Dedifferentiated amniotic fluid mesenchymal stem cell (primary cell): ENCODE measurements around the gene RGS6.

ENCODE experiments used
- DNase-seq: peaks from one replicate; pipeline ENCODE4 v3.0.0-alpha.2; 2016; ENCODE audit errors: extremely low spot score

Gene RGS6

DNA sequence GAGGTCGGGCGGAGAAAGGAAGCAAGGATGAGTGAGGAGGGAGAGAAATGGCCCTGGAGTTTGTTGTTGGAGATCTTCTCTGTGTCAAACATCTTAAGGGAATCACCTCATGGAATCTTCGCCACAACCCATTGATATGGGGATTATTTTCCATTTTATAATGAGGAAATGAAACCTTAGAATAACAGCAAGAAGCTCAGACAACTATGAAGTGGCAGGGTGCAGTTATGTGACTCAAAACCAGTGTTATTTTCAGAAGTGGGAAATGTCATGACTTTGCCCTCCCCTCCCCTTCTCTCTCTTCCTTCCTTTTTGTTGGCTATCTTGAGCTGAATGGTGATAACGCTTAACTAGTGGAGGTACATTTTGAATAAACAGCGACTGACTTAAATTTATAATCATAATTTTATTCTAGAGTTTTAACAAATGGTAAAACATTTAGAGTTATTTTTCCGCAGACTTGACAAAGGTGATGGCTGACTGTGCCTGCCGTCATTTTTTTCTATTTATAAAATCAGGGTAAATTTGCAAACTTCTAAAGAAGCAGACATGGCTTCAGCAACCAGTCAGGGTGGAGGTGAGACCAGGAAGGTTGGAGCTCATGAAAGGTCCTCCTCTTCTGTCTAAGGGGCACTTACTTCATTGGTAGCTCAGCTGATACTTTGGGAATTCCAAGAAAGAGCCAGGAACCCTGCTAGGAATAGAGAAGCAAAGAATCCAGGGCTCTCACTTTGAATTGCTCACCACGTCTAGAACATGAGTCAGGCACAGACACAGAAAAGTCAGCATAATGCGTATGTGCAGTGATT lies 232.4 kb downstream of the RGS6 start:
- no peak for DNase-seq

DNA sequence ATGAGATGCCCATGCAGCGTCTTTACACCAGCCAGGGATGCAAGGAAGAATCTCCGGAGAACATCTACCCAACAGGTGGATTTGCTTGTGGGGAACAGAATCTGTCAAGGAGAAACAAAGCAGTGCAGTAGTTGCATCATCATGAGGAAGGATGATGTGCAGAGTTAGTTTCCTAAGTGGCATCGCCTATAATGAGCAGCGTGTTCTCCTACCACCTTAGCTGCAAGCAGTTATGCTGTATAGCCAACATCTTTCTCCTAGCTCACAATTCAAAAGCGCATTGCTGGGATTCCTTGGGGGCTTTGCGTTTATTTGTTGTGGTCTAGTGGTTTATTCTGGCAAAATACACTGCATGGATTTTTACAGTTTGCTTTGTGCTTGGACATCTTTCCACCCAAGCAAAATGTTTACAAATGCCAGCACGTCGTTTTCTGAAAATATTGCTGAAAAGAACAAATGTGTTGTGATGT lies 233.0 kb downstream of the RGS6 start:
- DNase-seq: no peak

DNA sequence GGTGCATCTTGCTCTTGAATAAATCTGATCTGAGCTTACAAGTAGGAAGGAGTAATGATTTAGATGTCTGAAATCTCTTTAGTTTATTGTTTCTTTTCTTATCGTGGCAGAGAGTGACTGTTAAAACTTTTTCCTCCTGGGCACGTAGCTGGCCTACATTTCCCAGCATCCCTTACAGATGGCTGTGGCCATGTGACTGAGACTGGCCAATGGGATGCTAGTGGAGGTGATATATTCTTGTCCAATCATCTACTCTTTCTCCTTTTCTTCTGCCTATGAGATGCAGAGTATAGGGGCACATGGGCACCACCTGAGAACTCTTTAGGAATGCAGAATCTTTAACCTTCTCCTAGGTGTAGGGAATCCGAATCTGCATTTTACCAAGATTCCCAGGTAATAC lies 237.3 kb downstream of the RGS6 start:
- DNase-seq: no peak

DNA sequence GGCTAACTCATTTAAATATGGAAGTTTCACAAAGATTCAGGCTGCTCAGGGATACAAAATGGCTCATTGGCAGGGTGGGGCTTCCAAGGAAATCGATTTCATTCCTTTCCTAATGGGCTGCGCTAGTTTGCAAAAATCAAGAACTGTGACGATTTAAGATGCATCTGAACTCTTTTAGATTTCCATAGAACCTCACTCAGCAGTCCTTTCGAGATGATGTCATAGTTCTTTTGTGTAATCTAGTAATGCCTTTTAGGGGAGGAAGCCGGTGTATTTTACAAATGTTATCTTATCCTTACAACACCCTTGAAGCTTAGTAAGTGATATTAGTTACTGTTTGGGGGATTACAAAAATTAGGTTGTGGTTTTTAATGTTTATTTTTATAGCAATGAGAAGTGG lies 239.8 kb downstream of the RGS6 start:
- DNase-seq: no peak

DNA sequence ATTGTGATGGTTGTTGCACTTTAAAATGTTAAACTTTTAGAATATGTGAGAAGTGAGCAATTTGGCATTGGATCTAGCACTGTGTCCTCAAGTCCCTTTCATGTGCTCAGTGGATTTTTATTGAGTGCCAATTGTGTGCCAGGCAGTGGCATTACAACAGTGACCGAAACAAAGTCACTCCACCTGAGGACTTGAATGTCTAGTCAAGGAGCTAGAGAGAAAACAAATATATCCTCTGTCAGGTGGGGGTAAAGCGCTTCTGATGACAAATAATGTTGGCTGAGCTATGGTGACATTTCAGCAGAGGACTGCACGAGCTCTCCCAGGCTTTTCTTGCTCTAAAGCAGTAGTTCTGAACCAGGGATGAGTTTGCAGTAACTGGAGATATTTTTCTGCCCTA lies 240.4 kb downstream of the RGS6 start:
- no peak for DNase-seq

DNA sequence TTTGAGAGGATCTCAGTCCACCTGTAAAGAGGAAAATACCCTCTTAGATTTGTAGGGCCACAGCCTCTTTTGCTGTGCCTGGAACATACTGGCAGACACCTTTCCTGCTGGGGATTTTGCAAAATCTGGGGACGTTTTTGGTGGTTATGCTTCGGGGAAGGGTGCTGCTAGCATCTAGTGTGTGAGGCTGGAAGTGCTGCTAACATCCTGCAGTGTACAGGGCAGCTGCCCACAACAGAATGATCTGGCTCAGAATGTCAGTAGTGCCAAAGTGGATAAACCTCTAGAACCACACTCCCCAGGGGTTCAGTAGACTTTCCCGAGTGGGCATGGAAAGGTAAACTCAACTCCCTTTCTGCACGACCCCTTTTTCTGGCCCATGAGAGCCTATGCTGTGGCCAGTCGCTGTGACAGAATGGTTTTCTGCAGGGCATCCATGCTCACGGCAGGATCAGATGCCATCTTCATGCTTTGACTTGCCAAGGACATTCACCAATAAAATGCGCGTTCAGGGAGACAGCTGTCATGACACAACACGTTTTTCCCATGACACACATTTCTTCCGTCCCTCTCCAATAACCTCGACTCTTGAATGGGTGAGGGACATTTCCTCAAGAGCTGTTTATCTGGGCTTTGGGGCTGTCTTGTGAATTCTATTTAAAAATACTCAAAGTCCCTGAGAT lies 240.9 kb downstream of the RGS6 start:
- no peak for DNase-seq

DNA sequence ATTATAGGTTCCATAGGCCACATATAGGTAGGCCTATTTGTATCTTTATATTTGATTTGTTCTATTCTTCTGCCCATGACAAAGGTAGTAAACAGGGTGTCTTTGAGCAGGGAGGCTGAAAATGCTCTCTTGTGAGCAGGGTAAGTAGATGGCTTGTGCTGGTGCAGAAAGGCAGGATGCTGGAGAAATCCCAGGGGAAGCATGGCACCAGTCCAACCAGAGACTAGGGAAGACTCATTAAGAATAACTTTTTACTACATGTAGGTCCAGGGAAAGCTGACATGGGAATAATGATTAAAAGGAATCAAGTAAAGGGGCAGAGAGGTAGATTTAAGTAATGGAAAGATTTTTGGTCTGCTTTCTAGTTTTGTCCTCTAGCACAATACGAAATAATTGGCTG lies 245.0 kb downstream of the RGS6 start:
- DNase-seq: no peak

DNA sequence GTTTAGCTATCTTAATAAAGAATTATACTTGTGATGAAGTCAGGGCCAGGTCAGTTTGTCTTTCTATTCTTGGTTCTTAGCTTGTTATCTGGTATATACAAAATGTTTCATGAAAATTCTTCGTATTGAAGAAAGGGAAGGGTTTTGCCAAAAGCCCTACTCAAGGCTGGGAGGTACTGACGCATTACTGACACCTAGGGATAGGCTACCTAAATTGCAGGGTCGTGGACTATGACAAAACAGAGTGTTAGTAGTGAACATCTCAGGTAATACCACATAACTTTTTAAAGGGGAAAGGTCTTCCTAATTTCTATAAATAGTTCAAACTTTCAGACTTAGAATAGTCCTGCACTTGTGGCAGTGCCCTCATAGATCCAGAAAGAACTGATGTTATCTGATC lies 246.3 kb downstream of the RGS6 start:
- no peak for DNase-seq

DNA sequence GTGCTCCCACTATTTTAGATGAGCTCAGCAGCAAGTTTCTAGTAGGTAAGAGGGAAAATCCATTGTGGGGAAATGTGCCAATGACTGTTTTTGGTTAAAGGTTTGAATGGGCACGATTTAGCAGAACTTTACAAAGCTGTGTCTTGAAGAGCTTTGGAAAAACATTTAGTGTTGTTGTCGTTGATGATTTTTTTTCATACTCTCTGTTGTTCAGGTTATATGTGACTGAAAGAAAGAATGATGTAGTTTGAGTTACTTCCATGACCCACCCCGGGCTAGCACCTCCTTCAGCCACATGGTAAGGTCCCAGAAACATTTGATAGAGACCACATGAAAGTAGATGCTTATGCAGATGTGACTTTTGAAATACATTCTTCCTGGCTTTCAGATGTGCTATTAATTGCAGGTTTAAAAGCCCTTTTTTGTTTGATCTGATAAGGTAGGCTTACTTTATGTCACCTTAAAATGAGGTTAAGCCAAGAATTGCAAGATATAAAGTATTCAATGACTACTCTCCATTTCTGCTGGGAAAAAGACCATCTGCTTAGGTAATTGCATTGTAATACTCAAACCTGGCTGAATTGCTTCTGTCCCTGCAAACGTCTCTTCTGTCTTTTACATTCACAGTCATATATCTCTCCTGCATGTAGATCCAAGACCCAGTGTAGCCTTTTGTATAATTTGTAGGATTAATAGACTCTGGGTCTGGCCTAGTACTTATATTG lies 250.6 kb downstream of the RGS6 start:
- no peak for DNase-seq

DNA sequence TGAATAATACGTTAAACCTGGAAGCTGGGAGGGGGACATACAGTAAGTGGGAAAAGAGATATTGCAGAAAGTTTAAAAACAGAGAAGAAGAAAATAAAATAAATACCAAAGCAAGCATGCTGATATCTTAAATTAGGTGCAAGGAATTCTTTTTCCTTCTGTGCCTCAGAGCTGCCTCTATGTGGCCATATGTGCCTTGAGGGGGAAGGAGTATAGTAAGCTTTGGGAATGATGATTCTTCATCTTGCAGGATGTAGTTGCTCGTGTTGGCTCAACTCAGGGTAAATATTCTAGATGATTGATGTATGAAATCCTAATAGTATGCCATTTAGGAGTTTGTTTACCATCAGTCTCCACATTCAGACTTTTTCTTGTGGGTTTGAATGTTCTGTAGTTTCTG lies 251.4 kb downstream of the RGS6 start:
- DNase-seq: no peak

DNA sequence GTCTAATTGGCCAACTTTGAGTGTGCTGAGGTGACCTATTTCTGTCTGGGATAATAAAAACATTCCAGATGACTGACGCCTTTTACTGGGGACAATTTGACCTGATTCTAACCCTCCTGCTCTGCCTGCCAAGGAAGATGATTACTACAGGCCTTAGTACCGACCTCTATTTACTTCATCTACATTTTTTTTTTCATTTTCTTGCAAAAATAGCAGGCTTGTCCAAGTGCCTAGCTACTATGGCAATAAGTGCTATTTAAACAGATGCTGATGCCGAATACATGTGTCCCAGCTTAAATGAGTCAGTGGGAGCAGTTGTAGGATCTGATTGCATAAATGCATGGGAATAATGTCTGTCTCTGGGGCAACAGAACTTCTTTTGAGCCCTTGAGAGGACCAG lies 254.3 kb downstream of the RGS6 start:
- DNase-seq: no peak

DNA sequence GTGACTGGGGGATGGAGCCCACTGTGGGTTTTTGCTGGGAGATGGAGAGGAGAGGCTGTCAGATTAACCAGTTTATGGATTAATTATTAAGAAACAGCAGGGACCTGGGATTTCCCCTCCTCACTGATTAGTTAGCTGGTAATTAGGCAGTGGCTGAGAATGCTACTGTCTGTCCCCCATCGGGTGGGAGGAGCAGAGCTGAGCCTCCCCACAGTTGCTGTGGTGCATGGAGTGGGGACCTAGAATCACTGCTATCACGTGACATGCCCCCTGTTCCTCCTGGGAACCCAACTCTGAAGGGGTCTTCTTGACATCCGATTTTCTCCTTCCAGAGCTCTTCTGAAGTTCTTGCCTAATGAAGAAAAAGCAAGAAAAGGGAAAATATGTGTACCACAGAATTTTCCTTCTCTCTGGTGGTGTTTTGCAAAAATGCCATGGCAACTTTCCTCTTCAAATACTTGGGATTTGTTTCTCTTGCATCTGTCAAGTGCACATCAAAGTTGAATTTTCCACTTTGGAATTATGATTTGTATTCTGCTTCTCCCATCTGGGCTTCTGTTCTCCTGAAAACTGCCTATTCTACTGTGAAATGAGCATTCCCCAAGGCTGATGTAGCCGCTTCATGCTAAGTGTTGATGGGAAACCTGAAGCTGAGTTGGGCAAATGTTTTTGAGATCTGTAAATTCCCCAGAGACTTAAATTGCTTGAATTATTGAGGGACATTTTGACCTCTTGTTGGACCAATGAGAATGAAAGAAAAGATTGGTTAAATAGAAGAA lies 264.2 kb downstream of the RGS6 start:
- no peak for DNase-seq

DNA sequence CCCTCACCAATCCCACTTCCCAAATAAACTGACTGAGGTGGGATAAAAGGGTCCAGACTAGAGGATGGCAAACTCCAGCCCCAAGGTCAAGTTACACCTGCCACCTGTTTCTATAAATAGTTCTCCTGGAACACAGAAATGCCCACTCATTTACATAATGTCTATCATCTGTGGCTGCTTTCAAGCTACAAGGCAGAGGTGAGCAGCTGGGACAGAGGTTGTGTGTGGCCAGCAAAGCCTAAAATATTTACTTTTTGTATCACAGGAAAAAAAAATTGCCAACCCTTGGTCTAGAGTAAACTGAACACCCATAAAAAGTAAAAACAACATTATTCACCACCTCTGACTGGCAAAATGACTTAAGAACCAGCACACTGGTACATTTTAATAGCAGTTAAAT lies 269.4 kb downstream of the RGS6 start:
- no peak for DNase-seq

DNA sequence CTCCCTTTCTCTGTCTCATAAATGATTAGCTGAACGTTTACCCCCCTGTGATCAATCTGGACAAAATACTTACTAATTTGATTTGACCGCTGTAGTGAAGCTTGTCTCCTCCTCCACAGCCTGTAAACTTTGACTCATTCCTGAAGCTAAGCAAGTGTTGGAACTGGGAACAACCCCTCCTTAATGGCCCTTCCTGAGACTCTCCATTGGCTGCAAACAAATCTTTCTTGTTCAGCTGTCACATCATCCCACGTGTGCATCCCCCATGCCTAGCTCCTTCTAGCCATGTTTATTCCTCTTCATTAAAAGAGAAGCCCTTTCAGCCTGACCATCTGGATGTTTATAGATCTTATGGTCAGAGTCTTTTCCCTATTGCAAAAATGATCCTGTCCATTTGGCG lies 281.2 kb downstream of the RGS6 start:
- DNase-seq: no peak

DNA sequence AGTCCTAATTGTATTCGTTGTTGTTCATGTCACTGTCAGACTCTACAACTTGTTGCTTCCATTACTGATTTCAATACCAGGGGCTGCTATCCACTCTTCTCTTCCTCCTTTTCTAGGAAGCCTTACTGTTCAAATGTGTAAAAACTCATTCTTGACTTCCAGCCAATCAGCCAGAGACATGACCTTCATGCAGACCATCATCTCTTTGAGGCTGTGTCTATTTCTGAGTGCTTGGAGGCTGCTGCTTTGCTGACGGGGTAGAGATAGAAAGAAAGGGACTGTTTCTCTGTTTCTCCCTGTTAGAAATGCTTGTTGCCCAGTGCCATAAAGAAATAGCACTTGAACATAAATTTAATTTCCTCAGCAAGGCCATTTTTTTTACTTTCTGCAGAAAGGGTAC lies 282.9 kb downstream of the RGS6 start:
- no peak for DNase-seq

DNA sequence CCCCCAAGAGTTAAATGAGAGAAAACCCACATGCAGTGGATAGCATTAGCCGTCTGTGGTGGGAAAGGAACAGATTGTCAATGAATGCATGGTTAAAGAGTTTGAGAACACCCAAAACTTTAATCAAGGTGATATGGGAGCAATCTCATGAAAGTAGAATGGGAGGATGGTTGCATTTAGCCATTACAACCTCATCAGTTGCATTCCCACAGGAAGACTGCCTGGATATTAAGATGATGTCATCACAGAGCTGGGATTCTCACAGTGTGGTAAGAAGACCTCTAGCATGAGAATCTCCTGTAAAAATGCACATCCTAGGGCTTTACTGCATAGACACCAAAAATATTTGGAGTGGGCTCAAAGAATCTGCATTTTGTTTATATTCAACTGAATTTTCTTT lies 284.9 kb downstream of the RGS6 start:
- no peak for DNase-seq

DNA sequence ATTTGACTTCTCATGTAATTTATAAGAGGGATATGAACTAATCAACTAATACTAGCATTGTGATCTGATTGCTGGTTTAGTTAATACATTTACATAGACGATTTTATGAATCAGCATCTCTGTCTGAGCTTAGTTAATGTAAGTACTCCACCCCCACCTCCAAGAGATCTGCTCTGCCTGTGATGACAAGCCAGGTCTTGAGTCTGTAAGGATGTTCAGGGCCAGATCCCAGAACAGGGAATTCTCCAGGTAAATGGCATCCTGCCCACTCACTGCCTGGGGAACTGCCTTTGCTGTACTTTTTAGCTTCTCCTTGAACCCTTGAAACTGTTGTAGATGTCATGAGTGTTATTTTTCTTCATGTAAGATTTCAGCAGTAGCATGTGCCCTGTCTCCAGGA lies 289.8 kb downstream of the RGS6 start:
- DNase-seq: no peak

DNA sequence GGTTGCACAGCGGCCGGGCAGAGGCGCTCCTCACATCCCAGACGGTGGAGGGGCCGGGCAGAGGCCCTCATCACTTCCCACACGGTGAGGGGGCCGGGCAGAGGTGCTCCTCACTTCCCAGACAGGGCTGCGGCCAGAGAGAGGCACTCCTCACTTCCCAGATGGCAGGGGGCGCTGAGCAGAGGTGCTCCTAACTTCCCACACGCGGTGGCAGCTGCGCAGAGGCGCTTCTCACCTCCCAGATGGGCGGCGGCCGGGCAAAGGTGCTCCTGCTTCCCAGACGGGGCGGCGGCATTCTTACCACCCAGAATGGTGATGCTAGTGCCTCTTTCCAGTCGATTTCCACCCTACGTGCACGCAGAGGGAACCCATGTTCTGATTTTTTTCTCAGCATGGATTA lies 304.4 kb downstream of the RGS6 start:
- DNase-seq: no peak

DNA sequence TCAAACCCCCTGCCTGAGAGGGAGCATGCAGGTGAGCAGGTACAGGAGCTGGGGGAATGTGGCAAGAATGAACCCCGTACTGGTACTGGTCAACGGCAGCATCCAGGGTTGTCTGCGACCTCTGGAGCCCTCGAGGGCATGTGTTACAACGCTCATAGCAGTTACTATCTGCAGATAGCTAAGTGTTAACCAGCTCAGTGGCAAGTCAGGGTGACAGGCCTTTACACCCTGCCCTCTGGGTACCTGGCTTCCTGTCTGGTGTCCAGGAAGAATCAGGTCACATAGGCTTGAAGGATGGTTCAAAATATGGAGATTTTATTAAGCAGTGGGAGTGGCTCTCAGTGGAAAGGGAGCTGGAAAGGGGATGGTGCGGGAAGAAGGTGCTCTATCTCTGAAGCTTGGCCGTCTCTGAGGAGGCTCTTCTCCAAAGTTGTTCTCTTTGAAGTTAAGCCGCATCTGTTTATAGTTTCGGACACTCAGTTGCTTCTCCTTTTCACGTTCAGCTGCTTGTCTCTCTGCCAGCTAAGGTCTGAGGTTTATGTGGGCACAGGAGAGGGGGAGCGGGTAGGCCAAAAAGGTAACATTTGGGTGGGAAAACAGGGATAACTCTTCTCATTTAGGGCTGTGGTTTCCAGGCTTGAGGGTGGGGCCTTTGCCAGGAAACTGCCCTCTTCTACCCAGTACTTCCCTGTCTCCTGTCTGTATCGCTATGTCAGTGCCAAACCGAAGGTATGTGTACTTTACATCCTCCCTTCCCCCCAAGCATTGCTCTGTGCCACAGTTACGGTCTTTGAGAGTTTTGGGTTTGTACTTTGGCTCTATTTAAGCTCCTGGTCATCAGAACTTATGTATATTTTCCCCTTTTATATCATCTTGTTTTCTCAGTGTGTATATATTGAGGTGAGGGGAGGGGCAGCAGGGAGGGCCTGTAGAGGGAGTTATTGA lies 305.8 kb downstream of the RGS6 start:
- no peak for DNase-seq

DNA sequence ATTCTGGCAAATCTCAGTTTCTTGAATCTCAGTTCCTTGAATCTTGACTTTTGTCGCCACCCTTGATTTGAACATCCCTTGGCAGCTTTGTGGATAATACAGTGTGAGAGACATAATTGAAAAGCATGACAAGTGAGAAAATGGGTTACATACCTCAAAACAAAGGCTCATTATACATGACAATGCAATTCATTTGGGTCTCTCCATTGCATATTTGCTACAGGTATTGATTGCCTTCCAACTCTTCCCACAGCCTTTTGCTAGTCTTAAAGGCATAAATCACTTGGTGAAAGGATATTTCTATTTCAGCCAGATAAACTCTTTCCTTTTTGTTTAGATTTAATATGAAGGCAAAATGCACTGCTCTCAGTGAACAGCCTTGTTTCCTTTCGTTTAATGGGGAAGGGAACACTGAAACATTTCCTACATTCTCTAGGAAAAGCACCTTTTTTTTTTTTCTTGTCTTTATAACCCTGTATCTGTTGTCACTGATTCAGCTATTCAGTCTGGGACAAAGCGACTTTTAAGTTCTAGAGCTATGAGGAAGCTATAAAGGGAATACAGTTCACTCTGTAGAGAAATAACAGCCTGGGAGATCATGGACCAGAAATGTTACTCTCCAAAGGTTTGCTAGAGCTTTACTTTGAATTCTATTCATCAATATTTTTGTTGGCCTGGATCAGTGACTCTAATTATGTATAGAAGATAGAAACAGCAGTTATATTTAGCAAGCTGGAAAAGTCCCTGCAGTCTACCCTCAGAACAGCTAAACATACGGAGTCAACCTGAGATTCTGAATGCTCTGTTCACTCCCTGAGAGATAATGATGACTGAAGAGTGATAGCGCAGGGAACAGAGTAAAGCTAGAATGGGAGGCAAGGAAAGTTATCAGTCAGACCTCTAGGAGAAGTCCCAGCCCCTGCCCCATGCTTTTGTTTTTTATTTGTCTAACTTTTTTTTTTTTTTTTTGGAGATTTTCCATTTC lies 311.4 kb downstream of the RGS6 start:
- DNase-seq: no peak
